ENCODE results near the gene DMAP1.

Gene DMAP1

DNA sequence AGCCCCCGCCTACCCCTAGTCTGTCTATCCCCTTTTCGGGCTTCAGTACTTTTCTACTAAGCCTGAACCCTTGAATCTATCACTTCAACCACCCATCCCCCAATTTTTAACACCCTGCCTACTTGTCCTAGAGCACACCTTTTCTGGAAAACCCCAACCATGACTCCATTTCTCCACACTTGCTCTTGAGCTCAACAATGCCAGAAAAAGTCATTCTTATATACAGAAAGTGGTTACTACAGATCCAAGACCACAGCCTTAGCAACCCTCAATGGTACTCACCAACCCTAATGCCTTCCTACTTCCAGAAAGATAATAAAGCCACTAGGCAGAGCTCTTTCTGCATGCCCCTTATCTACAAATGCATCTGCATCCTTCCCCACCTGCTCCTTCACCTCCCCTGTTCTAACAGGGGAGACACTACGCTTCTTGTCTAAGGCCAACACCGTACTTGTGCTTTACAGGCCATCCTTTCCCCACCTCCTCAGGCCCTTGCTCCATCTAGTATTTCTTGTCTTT is 41.2 kb downstream of the DMAP1 start:
- peak in 1 of 2 donors; percentile 7 for DNase-seq (ENCODE audit: low read depth in 2 of 2)

DNA sequence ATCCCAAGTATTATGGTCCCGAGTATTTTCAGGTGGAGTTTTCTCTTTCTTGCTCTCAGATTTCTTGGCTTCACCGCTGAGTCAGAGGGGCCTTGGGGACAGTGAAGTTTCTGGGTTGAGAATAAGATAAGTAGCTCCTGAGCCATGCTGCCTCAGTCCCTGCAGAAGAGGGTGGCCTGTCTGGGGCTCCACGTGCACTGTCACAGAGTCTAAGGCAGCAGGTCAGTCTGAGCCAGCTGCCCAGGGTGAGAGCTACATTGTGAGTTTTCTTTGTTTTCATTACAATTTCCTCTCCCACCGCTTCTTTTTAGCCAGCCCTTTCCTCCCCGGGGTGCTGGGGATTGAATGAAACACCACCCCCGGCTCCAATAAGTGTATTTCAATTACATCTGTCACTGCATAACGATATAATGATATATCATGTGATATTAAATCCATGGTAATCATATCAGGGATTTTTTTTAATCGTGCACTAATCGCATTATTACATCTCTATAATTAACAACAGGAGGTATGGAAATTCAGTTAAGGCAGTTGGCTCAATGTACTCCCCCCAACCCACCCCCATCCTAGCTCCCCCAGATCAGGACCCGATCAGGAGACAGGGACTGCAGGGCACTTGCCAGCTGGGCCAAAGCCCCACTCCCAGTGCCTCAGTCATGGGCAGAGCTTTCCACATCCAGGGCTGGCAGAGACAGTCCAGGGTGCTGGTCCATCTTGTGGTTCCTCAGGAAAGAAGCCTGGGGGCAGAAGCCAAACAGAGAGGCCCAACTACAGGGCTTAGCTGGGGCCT is 43.7 kb downstream of the DMAP1 start:
- no peak for DNase-seq (ENCODE audit: low read depth in 2 of 2)

DNA sequence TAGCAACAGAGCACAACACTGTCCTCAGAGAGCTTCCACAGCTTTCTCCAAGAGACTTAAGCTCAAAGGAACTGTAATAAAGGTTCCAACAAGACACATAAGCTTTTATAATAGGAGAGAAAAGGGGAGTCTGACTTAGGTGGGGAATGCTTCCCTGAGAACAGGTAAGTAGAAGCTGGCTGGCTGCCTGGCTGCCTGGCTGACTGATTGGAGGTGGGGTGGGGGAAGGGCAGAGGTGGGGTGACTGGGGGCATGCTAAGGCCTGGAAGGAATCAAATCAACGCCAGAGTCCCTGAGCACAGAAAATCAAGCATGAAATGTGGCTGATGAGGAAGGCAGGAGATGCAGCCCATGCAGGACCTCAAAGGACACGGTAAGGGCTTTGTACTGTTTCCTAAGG is 45.8 kb downstream of the DMAP1 start:
- DNase-seq (ENCODE audit: low read depth in 2 of 2) = no peak

DNA sequence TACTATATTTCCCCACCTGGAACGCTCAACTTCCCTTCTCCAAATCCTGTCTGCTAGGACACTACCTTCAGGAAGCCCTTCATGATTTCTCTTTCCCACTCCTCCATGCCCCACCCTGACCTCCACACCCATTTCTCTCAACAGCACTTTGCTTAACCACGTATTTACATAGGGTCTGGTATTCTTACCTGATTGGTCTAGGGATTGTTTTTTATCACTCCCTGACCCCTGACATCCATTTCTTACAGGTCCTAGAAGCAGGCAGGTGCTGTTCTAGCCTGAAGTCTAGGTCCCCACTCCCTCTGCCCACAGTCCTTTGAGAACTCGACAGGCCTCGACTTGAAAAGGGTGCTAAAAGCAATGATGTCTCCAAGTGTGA is 47.5 kb downstream of the DMAP1 start:
- no peak for DNase-seq (ENCODE audit: low read depth in 2 of 2)

DNA sequence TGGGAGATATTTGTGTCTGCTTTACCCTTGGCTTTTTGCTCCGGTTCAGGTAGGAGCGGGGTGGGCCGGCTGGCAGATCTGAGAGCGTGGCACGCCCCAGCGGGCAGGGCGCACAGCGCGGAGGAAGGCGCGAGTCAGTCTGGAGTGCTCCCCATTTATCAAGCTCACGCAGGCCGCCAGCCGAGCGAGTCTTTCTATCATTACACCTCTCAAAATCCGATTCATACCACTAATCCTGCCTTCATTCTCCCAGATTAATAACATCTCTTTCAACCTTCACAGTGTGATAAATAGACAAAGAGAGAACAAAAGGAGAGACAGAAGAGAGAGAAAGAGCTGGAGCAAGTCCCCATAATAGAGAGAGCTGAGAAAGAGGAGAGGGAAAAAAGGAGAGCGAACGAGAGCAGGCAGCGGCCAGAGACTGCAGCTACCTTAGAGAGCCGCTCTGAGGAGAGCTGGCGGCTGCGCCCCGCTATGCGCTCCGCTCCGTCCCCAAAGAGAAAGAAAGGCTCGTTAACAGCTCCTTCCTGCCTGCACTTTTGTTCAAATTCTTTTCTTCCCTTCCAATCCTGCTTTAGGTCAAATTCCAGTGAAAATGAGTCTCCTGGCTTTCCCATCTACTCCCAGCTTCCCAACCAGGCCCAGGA is 48.0 kb downstream of the DMAP1 start:
- no peak for DNase-seq (ENCODE audit: low read depth in 2 of 2)

DNA sequence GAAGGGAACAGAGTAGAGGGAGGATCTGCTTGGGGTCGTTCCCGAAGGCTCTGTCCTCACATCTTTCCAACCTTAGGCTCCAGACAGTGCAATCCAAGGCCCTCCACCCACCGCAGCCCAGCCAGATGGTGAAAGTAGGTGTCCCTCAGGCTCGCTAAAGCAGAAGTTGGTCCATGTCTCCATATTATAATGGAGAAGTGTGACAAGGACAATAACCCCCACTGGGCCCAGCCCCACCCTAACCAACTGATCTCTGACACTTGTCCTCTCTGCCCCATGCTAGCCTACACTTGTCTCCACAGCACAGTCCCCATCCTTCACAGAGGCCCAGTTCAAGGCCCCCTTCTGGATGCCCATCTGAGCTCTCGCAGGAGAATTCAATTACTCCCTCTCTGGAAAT is 48.7 kb downstream of the DMAP1 start:
- no peak for DNase-seq (ENCODE audit: low read depth in 2 of 2)

DNA sequence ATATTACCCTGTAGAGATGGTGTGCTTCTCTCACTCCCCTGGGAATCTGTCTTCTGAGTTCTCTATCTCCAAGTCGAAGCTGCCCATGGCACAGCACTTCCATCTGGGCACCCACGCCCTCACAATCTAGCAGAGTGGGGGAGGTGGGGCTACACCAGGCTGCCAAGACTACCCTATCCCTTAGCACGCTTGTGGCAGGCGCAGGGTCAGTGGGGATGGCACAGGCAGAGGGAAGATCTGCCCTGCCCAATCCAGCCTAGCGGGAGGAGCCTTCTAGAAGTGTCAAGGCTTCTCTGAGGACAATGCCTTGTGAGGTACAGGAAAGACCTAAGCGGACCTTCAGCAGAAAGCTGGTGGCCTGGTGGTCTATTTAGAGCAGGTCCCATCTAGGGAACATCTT is 49.1 kb downstream of the DMAP1 start:
- DNase-seq (ENCODE audit: low read depth in 2 of 2) = no peak

DNA sequence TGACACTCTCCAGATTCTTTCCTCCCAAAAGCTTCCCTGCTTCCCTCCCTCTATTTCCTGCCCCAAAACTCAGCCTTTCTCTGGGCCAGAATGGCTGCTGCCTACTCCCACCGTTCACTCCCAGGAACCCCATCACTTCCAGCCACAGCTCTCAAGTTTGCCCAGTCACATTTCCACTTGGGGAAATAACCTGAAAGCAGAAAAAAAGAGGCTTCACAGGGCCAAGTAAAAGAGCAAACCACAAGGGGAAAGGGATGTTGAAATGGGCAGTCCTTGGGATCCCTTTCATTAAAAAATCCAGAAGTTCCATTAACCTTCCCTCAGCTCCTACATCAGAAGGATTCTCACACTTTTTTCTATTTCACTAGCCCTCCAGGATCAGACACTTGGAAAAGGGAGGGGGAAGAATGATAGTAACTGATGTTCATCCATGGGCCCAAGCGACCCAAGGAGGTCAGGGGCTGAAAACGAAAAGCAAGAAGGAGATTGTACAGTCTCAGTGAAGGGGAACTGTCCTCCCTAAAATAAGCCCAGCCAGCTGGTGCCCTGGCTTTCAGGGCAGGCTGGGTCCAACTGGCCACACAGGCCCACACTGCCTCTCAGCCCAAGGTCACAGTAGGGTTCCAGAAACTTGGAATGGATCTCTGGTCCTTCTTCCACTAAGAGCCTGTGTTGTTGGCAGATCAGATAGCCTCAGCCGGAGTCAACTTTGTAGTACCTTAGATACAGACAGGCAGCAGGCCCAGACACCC is 49.7 kb downstream of the DMAP1 start:
- no peak for DNase-seq (ENCODE audit: low read depth in 2 of 2)

DNA sequence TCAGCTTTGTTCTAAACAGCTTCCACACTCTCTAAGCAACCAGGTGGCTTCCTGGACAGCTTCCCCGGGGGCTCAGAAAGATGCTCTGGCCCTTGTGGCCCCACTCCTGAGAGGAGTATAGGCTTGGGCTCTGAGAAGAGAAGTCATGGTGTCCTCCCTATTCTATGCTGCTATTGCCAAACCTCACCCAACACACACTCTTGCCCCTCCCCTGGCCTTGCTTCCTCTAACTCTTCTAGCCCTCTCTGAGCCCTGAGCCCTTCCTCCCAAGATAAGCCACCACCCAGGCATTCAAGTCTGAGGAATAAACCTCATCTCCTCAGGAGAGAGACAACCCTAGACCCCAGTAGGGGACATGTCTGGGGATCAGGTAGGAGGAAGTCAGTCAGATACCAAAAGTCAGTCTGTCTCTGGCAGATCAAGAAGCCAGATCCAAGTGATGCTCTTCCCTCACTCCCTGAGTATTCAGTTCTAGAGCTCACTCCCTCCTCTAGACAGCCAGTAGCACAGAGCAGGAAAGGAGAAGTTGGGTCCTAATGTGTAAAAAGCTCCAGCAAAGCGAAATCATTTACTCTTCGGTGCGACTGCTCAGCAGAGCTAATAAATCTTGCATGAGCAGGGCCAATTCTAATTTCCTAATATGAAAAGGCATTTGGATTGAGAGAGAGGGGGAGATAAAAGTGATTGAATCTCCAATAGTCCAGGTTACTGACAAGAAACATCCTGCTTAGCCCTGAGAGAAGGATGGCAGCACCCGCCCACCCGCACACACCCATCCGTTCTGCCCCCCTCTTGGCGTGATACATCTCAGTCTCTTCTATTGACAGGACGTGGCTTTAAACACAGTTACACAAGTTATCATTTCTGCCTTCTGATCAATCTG is 50.5 kb downstream of the DMAP1 start:
- DNase-seq (ENCODE audit: low read depth in 2 of 2) = no peak

DNA sequence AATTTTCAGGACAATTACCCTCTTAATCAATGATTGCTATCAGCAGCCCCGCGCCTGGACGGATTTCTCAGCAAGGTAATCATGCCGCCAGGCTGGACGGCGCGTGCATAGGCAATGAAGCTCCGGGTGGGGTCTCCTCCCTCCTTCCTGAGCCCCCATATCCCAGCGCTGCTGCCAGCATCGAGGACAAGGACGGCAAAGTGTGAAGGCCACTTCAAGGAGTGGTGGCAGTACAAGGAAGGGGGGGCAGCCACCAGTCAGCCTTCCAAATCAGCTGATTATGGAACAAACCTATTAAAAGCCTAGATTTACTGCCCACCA is 51.1 kb downstream of the DMAP1 start:
- no peak for DNase-seq (ENCODE audit: low read depth in 2 of 2)

DNA sequence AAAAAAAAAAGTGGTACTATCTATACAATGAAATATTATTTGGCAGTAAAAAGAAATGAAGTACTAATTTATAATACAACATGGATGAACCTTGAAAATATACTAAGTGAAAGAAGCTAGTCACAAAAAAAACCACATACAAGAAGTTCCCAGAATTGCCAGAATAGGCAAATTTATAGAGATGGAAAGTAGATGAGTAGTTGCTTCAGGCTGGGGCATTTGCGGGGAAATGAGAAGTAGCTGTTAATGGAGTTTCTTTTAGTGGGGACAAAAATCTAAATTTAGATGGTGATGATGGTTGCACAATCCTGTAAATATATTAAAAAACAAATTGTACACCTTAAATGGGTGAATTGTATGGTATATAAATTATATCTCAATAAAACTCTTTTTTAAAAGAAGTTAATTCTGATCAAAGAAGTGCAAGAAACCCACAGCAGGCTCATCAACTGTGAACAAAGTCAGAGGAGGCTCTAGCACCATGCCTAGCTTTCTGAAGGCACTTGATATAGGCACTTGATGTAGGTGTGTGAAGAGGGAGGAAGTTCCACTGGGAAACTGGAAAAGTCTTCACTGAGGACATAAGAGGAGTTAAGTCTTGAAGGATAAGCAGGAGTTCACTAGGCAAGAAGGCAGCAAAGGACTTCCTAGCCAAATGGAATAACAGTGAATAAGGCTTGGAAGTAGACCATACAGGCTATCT is 52.5 kb downstream of the DMAP1 start:
- no peak for DNase-seq (ENCODE audit: low read depth in 2 of 2)

DNA sequence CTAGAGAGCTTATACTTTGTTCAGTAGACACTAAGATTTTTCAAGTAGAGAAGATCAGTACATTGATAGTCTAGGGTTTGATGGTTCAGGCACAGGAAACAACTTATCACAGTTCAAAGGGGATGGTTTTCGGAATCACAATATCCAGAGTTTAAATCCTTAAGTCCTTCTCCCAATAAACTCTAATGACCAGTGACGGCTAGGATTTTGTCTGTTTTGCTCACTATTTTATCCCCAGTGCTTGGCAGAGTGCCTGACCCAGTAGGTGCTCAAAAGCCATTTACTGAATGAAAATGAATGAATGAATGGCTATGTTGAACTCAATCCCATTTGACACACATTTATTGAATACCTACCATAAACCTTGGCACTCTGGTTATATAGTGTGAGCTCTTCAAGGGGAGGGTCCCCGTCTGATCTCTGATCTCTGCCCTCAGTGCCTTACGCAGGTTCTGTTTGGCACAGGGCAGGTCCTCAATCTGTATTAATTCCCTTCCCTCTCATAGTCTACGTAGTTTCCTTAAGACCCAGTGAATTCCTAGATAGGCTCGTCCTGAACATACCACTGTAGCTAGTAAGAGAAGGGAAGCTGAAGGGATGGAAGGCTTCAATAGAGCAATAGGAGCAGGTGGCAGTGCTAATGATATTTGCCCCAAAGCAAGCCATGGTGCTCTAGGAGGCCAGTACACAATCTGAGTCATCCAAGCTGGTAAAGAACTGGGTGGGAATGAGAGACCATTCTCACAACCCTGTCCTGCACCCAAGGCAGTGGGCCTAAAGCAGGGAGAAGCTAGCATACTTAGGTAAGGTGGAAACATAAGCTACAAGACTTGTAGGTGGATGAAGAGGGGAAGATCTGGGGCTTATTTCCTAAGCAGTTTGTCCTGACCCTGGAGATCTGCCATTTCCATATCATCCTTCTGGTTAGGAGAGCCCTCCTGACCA is 53.4 kb downstream of the DMAP1 start:
- no peak for DNase-seq (ENCODE audit: low read depth in 2 of 2)

DNA sequence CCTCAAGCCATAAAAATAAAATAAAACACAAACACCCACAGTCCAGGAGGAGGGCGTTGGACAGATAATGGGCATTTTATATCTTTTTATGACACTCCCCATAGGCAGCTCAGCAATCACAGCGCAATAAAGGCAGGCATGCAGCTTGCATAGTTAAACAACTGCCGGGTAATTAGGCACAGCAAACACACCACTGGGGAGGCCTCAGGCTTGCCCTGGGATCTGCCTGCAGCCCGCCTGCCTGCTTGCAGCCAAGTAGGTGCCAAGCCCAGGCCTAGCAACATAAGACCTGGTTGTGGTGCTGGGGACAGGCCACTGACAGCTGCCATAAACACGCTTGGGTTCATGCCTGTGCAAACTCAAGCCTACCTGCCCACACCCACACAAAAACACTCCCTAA is 54.2 kb downstream of the DMAP1 start:
- DNase-seq (ENCODE audit: low read depth in 2 of 2) = no peak

DNA sequence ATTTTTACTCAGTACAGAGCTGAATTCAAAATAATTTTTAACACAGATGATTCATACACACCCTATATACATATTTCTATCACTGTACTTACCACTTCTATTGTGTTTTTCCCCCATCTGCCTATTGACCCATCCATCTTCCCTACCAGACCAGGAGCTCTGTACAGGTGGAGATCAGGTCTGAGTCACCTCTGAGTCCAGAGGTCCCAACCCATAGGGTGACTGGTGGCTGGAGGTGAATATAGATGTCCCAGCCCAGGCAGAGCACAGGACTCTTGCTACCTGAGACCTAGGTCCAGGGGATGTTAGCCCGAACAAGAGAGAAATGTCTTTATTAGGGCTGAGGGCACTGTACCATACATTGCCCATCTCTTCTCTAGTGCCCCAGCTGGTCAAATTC is 54.8 kb downstream of the DMAP1 start:
- no peak for DNase-seq (ENCODE audit: low read depth in 2 of 2)

All from activated CD4-positive, alpha-beta T cell treated with anti-CD3 and anti-CD28 coated beads for 24 hours (primary cell).